AG09309 (cell line): ENCODE results near the gene TAS2R10.
A peak's percentile ranks its signal among the peaks of the same experiment; 100 is the strongest.

Source experiments
- DNase-seq: peaks from one replicate; pipeline ENCODE4 v3.0.0-alpha.2; 2010; ENCODE audit warnings: low read depth
- H3K4me3 ChIP-seq: 2 replicates; pipeline ENCODE4 v1.5.1; 2011; ENCODE audit warnings: mild to moderate bottlenecking, low read depth, low read length, moderate library complexity; ENCODE audit not compliant: control insufficient read depth
- CTCF ChIP-seq: IDR thresholded peaks from 2 replicates; pipeline ENCODE4 v1.5.1; 2011; ENCODE audit warnings: mild to moderate bottlenecking, low read depth, low read length, inconsistent platforms; ENCODE audit not compliant: insufficient read depth, control insufficient read depth; ENCODE audit errors: missing control alignments

Gene TAS2R10

GRCh38 chr12:10826258-10826657 is at the start of gene TAS2R10:
TSS of gene TAS2R10 (minus strand) at chr12:10826358. CDS start at chr12:10826269, 89 bp downstream.
- H3K4me3 ChIP-seq: no peak within 1 kb of the TSS
- no peak for DNase-seq
- TF ChIP-seq CTCF: no peak

- DNase-seq: peak; percentile 4
- no peak for TF ChIP-seq CTCF
- H3K4me3 ChIP-seq: no peak overlapping the region
These were observed 47.2 kb upstream of the TAS2R10 start for GRCh38 chr12:10873378-10873777.

GRCh38 chr12:10867381-10867780 is 41.2 kb upstream of the TAS2R10 start:
- H3K4me3 ChIP-seq: no peak overlapping the region
- DNase-seq: no peak
- no peak for TF ChIP-seq CTCF

- DNase-seq: no peak
- TF ChIP-seq CTCF: no peak
- no peak overlapping the region for H3K4me3 ChIP-seq
These were observed 37.5 kb upstream of the TAS2R10 start for GRCh38 chr12:10863512-10864218.

- no peak overlapping the region for H3K4me3 ChIP-seq
- no peak for DNase-seq
- no peak for TF ChIP-seq CTCF
These were observed 35.2 kb upstream of the TAS2R10 start for GRCh38 chr12:10861366-10861765.

GRCh38 chr12:10855807-10856206 is 29.6 kb upstream of the TAS2R10 start:
- no peak for DNase-seq
- TF ChIP-seq CTCF: no peak
- no peak overlapping the region for H3K4me3 ChIP-seq
